ENCODE data around the gene FOXN3.
"Not testable (repeated sequence)": the region's sequence is repeated elsewhere in the genome, so short reads cannot be mapped to it uniquely, and the experiment has no call there.

FOXN3 gene

GRCh38 chr14:89268514-89268913 is 148.5 kb downstream of the FOXN3 start:
- no peak for DNase-seq

DNA sequence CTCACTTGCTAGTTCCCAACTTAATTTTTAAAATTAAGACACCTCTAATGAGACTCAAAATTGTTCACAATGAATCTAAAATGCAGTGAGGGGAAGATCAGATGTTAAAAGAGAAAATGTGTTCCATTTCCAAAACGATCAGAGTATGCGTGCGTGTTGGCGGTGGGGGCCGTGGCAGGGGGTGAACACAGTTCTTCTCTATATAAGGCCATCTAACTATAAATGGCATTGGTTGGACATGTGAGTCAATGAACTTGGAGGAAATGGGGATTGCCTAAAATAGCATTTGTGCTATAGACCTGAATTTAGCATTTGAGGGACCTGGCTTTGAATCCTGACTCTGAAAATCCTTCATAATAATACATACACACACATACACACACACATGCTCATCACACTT is 149.4 kb downstream of the FOXN3 start:
- no peak for DNase-seq

DNA sequence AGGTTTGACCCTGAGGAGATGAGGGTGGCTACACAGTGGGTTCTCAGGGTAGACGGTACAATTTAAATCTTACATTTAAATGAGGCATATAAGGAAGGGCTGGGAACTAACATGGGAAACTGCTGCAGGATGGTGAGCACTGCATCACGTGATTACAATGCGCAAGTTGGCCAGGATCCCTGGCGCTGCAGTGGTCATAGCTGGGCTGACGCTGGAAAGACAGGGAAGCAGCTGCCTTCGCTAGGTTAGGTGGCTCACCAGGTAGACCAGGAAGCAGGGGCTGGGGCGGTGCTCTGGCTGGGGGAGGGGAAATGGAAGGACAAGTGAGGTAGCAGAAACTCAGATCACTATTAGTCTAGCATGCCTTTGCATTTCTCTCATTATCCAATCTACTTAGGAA is 149.9 kb downstream of the FOXN3 start:
- DNase-seq: no peak

- DNase-seq: peak; percentile 27
Observed at GRCh38 chr14:89266754-89267153, 150.3 kb downstream of the FOXN3 start.

DNA sequence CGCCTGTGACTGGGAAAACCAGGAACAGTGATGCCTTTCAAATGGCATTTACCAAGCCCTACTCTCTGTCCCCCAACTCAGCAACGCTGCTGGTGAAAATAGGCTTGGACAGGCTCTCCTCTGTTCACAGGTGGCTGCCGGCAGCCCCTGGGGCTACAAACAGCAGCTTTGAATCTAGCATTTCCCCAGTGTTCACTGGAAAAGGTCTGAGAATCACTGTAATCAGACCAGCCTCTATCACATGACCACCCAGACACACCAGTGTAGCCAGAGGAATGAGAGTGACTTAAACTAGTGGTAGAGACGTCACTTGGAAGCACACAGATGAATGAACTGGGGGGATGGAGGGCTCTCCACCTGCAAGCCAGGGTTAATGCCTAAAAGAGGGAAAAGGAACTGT is 151.8 kb downstream of the FOXN3 start:
- DNase-seq: no peak

DNA sequence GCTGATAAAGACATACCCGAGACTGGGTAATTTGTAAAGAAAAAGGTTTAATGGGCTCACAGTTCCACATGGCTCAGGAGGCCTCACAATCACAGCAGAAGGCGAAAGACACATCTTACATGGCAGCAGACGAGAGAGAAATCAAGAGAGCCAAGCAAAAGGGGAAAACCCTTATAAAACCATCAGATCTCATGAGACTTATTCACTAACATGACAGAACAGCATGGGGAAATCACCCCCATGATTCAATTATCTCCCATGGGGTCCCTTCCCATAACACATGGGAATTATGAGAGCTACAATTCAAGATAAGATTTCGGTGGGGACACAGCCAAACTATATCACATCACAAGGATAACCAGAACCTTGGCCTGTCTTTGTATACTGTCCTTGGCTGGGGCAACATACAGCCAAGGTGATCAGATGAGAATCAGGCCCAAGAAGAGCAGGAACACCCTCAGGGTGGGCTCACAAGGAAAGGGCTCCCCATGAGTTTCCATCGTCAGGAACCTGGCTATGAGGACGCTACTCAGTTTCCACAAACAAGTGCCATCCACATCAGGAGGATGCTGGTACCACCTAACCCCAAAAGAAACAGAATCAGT is 152.7 kb downstream of the FOXN3 start:
- no peak for DNase-seq

GRCh38 chr14:89262041-89262440 is 155.0 kb downstream of the FOXN3 start:
- no peak for DNase-seq

GRCh38 chr14:89260898-89261297 is 156.1 kb downstream of the FOXN3 start:
- no peak for DNase-seq

DNA sequence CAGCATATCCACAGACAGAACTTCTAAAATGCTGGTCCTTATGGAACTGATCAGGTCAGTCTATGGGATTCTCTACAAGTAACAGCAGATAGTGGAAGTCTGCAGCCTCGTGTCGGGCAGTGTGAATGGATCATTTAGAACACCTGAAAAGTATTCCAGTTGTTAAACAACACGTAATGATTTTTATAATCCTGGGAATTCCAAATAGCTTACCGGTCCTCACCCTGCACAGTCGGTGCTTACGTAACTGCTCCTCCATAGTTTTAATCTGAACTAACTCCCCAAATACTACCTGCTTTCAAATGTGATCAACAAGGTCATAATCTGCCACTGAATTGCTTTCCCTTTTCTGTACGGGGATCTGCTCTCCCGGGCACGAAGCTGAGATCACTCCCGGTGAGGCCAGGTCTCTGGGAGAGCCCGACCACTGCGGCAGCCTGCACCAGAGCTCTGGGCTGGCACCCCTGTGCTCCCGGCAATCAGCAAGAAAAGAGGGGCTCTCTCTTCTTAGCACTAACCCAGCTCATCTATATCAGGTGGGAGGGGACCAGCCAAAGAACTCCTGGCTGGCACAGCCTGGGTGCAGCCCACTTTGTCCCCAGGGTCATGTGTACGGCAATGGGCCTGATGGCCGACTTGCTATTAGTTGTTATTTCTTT is 157.0 kb downstream of the FOXN3 start:
- no peak for DNase-seq

DNA sequence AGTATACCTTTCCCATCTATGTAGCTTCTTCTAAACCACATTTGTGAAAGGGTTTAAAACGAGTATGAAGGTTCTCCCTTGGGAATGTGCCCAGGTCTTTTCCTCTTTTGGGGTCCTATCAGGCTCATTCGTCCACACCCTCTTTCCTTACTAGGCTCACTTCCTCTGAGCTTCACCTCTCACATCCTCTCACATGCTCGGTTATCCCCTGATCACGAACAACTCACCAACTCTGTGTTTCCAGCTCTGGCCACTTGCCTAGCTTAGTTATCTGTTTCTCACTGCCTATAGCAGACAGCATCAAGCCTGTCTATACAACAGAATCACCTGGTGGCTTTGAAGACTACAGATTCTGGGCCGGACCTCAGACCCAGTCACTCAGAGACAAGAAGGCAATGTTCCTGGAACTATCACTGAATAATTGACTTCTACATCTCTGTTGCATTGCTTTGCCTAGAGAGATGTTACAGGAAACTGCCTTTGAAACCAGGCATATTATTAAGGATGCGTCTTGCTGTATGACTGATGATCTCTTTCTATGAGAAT is 158.2 kb downstream of the FOXN3 start:
- no peak for DNase-seq

DNA sequence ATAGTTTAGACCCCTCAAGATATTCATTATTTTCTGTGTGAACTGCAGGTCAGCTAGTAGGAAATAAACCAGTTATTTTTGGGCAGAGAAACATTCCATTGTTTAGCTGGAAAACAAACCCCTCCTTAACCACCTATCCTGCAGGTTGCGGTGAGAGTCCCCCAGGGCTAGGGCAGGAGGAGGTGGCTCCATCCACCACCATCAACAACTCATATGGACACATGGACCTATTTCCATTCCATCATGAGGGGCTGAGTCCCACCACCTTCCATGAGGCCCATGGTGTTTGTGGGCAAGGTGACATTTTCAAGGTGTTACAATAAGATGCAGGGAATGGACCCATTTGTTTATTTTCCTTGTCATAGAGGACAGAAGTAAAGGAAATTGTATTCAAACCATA is 160.1 kb downstream of the FOXN3 start:
- no peak for DNase-seq

- no peak for DNase-seq
Observed at GRCh38 chr14:89256283-89256682, 160.8 kb downstream of the FOXN3 start.

DNA sequence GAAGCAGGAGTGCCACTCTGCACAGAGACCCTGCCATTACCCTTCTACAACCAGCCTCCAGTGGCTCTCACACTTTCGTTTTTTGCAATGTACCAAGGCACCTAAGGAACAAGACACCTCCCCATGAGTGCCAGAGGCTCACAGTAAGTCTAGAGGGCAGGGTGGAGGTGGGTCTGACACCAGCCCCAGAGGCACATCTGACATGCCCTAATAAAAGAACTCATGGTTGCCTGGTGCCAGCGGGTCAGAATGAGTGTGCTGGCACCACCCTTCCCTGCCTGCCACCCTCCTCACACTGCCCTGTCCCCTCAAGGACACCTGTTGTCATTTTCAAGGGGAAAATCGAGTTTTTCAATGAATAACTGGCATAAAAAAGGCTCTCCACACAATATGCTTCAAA is 161.2 kb downstream of the FOXN3 start:
- no peak for DNase-seq

GRCh38 chr14:89255012-89255411 is 162.0 kb downstream of the FOXN3 start:
- DNase-seq: no peak

DNA sequence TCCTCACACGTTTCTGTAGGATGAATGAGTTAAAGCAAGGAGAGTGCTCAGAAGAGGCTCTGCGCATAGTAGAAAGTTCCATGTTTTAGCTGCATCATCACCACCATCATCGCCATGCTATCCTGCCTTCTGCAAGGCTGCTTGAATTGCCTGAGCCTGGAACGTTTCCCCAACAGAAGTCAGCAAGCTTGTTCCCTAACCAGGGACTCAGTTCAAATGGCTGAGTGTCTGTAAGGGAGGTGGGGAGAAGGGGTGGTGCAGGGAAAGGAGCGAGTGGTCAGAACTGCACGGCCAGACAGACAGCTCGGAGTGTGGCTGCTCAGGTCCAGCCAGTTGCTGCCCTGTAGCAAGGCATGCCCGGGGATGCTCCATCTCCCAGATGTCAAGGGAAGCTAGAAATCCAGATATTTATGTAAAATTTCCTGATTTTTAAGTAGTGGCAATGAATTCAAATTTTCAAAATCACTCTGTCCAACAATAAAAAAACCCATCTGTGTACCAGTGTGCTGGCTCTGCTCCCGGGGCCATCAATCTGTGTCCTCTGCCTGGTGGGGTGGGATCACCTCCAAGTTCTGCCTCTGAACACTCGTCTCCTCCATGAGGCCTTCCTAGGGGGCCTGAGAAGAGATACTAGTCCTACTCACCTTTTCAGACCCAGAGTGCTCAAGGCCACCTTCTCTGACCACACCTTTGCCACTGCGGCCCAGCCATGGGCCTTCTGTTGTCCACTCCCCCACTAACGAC is 162.7 kb downstream of the FOXN3 start:
- DNase-seq: no peak

DNA sequence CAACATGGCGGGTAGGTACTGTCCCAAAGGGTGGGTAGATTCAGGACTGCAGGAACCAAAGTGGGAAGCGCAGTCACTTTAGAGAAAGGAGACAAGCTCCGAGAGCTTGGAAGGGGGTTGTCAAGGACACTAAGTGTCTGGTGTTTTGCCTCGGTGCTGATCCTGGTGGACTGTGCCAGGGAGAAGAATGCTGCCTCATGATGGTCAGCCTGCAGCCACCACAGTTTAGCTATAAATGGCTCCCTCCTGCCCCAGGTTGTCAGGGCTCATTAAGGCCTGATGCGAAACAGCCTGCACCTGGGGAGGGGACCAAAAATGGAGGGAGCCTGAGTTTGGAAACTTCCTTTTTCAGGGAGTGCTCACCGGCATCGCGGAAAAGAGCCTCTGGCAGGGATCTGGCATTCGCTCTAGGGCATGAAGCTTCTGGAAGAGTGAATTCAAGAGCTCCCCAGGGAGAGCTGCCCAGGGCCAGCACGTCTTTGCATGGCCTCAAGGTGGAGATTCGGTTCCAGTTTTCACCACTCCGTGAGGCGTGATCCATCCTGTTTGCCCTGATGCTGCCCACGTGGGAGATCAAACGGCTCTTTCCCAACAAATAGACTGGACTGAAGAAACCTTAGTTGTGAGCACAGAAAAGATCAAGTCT is 164.0 kb downstream of the FOXN3 start:
- no peak for DNase-seq

DNA sequence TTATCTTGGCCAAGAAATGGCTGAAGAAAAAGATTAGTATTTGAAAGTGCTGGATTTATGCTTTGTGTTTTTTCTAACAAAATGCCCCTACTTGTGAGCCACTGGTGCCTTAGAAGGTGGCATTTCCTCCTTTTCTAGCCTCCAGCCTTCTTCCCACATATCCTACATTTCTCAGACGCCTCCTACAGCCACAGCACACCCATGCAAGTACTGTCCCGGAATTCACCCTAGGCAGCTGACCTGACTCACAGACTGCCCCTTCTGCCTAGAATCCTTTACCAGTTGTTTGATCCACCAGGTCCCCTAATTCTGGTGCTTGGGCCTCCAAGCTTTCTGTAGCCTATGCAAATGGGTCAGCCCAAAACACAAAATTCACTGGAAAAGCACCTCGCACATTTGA is 166.0 kb downstream of the FOXN3 start:
- peak; percentile 53 for DNase-seq

DNA sequence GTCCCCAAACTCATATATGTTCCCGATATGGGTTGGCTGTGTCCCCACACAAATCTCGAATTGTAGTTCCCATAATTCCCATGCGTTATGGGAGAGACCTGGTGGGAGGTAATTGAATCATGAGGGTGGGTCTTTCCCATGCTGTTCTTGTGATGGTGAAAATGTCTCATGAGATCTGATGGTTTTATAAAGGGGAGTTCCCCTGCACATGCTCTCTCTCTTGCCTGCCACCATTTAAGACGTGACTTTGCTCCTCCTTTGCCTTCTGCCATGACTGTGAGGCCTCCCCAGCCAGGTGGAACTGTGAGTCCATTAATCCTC is 166.4 kb downstream of the FOXN3 start:
- DNase-seq: not testable (repeated sequence)

DNA sequence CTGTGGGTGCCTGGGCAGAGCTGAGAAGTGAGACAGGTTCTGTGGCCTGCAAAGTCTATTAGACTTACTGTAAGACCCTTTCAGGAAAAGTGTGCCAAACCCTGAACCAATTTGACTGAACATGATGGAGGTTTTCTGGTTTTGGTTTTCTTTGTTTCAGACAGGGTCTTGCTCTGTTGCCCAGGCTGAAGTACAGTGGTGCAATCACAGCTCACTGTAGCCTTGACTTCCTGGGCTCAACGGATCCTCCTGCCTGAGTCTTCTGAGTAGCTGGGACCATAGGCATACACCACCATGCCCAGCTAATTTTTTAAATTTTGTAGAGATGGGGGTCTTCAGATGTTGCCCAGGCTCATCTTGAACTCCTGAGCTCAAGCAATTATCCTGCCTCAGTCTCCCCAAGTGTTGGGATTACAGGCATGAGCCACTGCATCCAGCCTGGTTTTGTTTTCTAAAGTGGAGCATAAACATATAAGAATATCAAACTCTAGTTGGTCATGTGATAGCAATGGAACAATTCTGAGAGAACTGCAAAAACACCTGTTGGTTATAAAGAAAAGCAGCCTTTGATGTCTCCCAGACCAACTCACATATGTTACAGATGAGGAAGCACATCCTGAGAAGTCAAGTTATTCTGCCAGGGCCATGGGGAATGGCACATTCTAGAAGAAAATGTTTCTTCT is 166.9 kb downstream of the FOXN3 start:
- DNase-seq: no peak

- peak; percentile 14 for DNase-seq
Observed at GRCh38 chr14:89249065-89249695, 167.9 kb downstream of the FOXN3 start.

GRCh38 chr14:89248411-89249064 is 168.5 kb downstream of the FOXN3 start:
- no peak for DNase-seq
